Heart left ventricle (tissue), 16 donors: ENCODE measurements around the gene PPAN. TPM values are rescaled to one million over a fixed set of nuclear protein-coding genes. Genes with fewer than 3 reads are reported as not detected.
A peak's percentile ranks its signal among the peaks of the same experiment; 100 is the strongest.

ENCODE experiments used
- ATAC-seq, 4 donors: fragments of 200-7000 bp; cut with Tn5 transposase; one replicate each; pipeline ENCODE4 v1.9.1; 2020 to 2022; ENCODE audit warnings: moderate library complexity in 4 of 4, mild to moderate bottlenecking in 3 of 4, moderate number of reproducible peaks in 1 of 4
- DNase-seq, 5 donors: peaks; one replicate each; pipeline ENCODE4 v3.0.0-alpha.2; 2020
- H3K27ac ChIP-seq, 12 donors: fragments of 200-600 bp; sonication (generic) in 4 of 12; one replicate each; pipeline versions ENCODE4 v1.5.0 to v1.8.0; 2016 to 2022; ENCODE audit warnings: mild to moderate bottlenecking in 2 of 12
- H3K27me3 ChIP-seq, 9 donors: fragments of 200-600 bp; sonication (generic) in 2 of 9; one replicate each; pipeline versions ENCODE4 v1.5.1 to v1.8.0; 2016 to 2022; ENCODE audit warnings: mild to moderate bottlenecking in 3 of 9
- H3K36me3 ChIP-seq, 9 donors: fragments of 200-600 bp; sonication (generic) in 2 of 9; one replicate each; pipeline versions ENCODE4 v1.5.0 to v1.8.0; 2018 to 2022; ENCODE audit warnings: mild to moderate bottlenecking in 2 of 9
- H3K4me1 ChIP-seq, 12 donors: fragments of 200-600 bp; sonication (generic) in 4 of 12; one replicate each; pipeline versions ENCODE4 v1.5.0 to v1.8.0; 2016 to 2022; ENCODE audit warnings: mild to moderate bottlenecking in 3 of 12
- H3K4me3 ChIP-seq, 12 donors: fragments of 200-600 bp; sonication (generic) in 4 of 12; one replicate each; pipeline versions ENCODE4 v1.5.0 to v1.8.0; 2017 to 2022; ENCODE audit warnings: mild to moderate bottlenecking in 9 of 12, moderate library complexity in 4 of 12
- H3K9me3 ChIP-seq, 12 donors: fragments of 200-600 bp; sonication (generic) in 4 of 12; one replicate each; pipeline versions ENCODE4 v1.5.0 to v1.8.0; 2016 to 2022; ENCODE audit warnings: mild to moderate bottlenecking in 1 of 12
- CTCF ChIP-seq, 12 donors: fragments of 200-600 bp; sonication (generic) in 4 of 12; IDR thresholded peaks; one replicate each; pipeline versions ENCODE4 v1.5.0 to v1.8.0; 2018 to 2022; ENCODE audit warnings: antibody characterized with exemption in 12 of 12, mild to moderate bottlenecking in 5 of 12
- POLR2A ChIP-seq, 2 donors: fragments of 450-650 bp; IDR thresholded peaks; one replicate each; pipeline ENCODE4 v1.6.1; 2017; ENCODE audit warnings: antibody characterized with exemption in 2 of 2, mild to moderate bottlenecking in 2 of 2, moderate library complexity in 2 of 2
- WGBS, 4 donors: extraction: QIAGEN DNeasy Blood & Tissue Kit in 2 of 4; methylation state at CpG; one replicate each; pipeline versions ENCODE4 v1.1.5 to v1.1.7; 2013 to 2018; 5-methylcytosine and 5-hydroxymethylcytosine counted together
- intact Hi-C, 10 donors: fragments of 100-400 bp; cut with DNase I; formaldehyde crosslinking; loops; one replicate each; pipeline versions ENCODE4 v1.11.1 to v1.14.2; 2022
- polyA plus RNA-seq, 2 donors: library from polyadenylated mRNA; stranded (reverse); fragments of 200-250 nt; gene quantifications; one replicate each; pipeline ENCODE4 v1.2.3, GENCODE V29; 2013
- total RNA-seq, 9 donors: library from RNA; depleted of rRNA in 2 of 9; stranded (reverse); fragments of >200 nt in 2 of 9; fragmentation: NEBNext Ultra II Directional in 3 of 9; extraction: Animal tissue kit (Norgen Biotek cat#: 25700) in 3 of 9; gene quantifications; one replicate each; pipeline versions ENCODE4 v1.1.0 to v1.2.4, GENCODE V29; 2016 to 2023
- donor health status: ischemic (EF 13 %, LVEDD 7.1; RV severe dilation, severe dysfunction).
- donor health status: healthy with polysubstance abuse.
- donor health status: DM: no; HTN: yes; CAD: no.
- donor health status: DM: no; HTN: no; CAD: no.
- donor health status: ischemic (EF 25% LVEDD 6.9; RV normal size, moderate dysfunction).
- donor health status: ischemic (EF 25% LVEDD 5.7; RV mildly dilated, moderate dysfunction).
- donor health status: healthy.
- donor health status: DM: yes; HTN: yes; CAD: no.
- donor health status: ischemic (EF 35%, LVEDD 5.7; RV mildly dilated, moderate dysfunction).
- donor health status: nonischemic (EF 11% LVEDD 7.7; RV severe dilation, severe dysfunction).
- donor health status: DM: yes; HTN: yes; CAD: no.
- donor health status: PGD.
- donor health status: ischemic (EF 29% LVEDD 5.4; RV normal size, mild dysfunction).
- donor health status: nonischemic (EF 23%, LVEDD 6.1; RV moderate dilation, normal function).

PPAN gene
- total and polyA plus RNA-seq, 11 donors: 16.3 to 41.4 (median 22.5) TPM

GRCh38 chr19:10138879-10139795 is 33.0 kb downstream of the PPAN start:
- DNase-seq (no peak), ATAC-seq (no peak)
- H3K4me1 ChIP-seq: no peaks in the 10 kb centered on the region
- no peak for TF ChIP-seq POLR2A (IDR thresholded peaks at IDR 0.05)
- no peak for TF ChIP-seq CTCF (IDR thresholded peaks at IDR 0.05)
- H3K9me3 ChIP-seq: no peaks in the 10 kb centered on the region
- no peak overlapping the region for H3K4me3 ChIP-seq
- H3K27me3 ChIP-seq: no peaks in the 10 kb centered on the region
- no peak overlapping the region for H3K27ac ChIP-seq
- peaks cover 0 to 100% (median 94%) of the 10 kb centered on the region in 9 donors for H3K36me3 ChIP-seq
- WGBS, 4 donors: 93 to 95% (median 94%) methylated on average over 13 to 27 of the region's 27 CpGs
- intact Hi-C loops: no loop called here

GRCh38 chr19:10139952-10140351 is 33.8 kb downstream of the PPAN start:
- H3K4me1 ChIP-seq: no peaks in the 10 kb centered on the region
- no peaks in the 10 kb centered on the region for H3K27me3 ChIP-seq
- H3K9me3 ChIP-seq: no peaks in the 10 kb centered on the region
- no peak for DNase-seq
- TF ChIP-seq POLR2A (IDR thresholded peaks at IDR 0.05) (no peak), CTCF (IDR thresholded peaks at IDR 0.05) (no peak)
- WGBS, 4 donors: 94 to 97% (median 94%) methylated on average over 18 to 23 of the region's 23 CpGs
- no peak for ATAC-seq
- H3K36me3 ChIP-seq: peaks cover 0 to 100% (median 97%) of the 10 kb centered on the region in 9 donors
- no peak overlapping the region for H3K4me3 ChIP-seq
- intact Hi-C loops: no loop called here
- H3K27ac ChIP-seq: no peak overlapping the region

GRCh38 chr19:10141479-10141878 is 35.3 kb downstream of the PPAN start:
- TF ChIP-seq POLR2A (IDR thresholded peaks at IDR 0.05) (no peak), CTCF (IDR thresholded peaks at IDR 0.05) (no peak)
- ATAC-seq: no peak

GRCh38 chr19:10141973-10142372 is 35.8 kb downstream of the PPAN start:
- no peaks in the 10 kb centered on the region for H3K4me1 ChIP-seq
- H3K27me3 ChIP-seq: no peaks in the 10 kb centered on the region
- WGBS, 4 donors: 95 to 98% (median 97%) methylated on average over 18 of the region's 18 CpGs
- H3K4me3 ChIP-seq: no peak overlapping the region
- intact Hi-C loops: no loop called here
- ATAC-seq: no peak
- peaks cover under 1 to 100% (median 98%) of the 10 kb centered on the region in 9 donors for H3K36me3 ChIP-seq
- H3K27ac ChIP-seq: peak overlapping the region in 1 of 12 donors; percentile 59
- H3K9me3 ChIP-seq: no peaks in the 10 kb centered on the region
- TF ChIP-seq POLR2A (IDR thresholded peaks at IDR 0.05) (no peak), CTCF (IDR thresholded peaks at IDR 0.05) (no peak)
- no peak for DNase-seq

More at GRCh38 chr19:10141479-10141878, 35.3 kb downstream of the PPAN start:
- no peak for DNase-seq
- Histone ChIP-seq H3K27ac (no peak overlapping the region), H3K27me3 (no peaks in the 10 kb centered on the region), H3K4me3 (no peak overlapping the region), H3K36me3 (peaks cover 0 to 100% (median 98%) of the 10 kb centered on the region in 9 donors), H3K9me3 (no peaks in the 10 kb centered on the region), H3K4me1 (no peaks in the 10 kb centered on the region)
- intact Hi-C loops: no loop called here
- WGBS, 4 donors: 92 to 94% (median 93%) methylated on average over 13 of the region's 13 CpGs
